ENCODE data around the gene SLC15A3. TPM values are rescaled to one million over a fixed set of nuclear protein-coding genes. Genes with fewer than 3 reads are reported as not detected.

Gene SLC15A3
- total and polyA plus RNA-seq, 10 donors: 62.9 to 139 (median 115) TPM

- intact Hi-C loops (cut with DNase I; ENCODE audit: low total_unique reads): no loop called here
- peak overlapping the region in 6 of 8 donors; percentile 28 to 66 (median 46) for H3K27ac ChIP-seq
- H3K36me3 ChIP-seq: peaks cover 0 to 16% (median 0%) of the 10 kb centered on the region in 6 donors
- no peaks in the 10 kb centered on the region for H3K27me3 ChIP-seq (replicated peaks in 1 of 7)
- H3K9me3 ChIP-seq: no peaks in the 10 kb centered on the region
- no peak for DNase-seq
- H3K4me1 ChIP-seq: peaks cover 10 to 81% (median 38%) of the 10 kb centered on the region in 6 donors
- 26 to 57% (median 37%) methylated on average over 7 of the region's 7 CpGs for WGBS, 5 donors
- H3K4me3 ChIP-seq: no peak overlapping the region
- TF ChIP-seq POLR2AphosphoS5 (IDR thresholded peaks at IDR 0.05) (peak in 1 of 3 donors; percentile 51), POLR2A (IDR thresholded peaks at IDR 0.05) (no peak)
Observed at GRCh38 chr11:60995798-60996197, 43.8 kb upstream of the SLC15A3 start.

GRCh38 chr11:60994541-60995080, 42.6 kb upstream of the SLC15A3 start:
- Histone ChIP-seq H3K27me3 (replicated peaks in 1 of 7) (no peaks in the 10 kb centered on the region), H3K4me3 (no peak overlapping the region), H3K9me3 (no peaks in the 10 kb centered on the region), H3K27ac (peak overlapping the region in 4 of 8 donors; percentile 28 to 66 (median 54)), H3K4me1 (peaks cover 10 to 88% (median 39%) of the 10 kb centered on the region in 6 donors), H3K36me3 (peaks cover 0 to 12% (median 0%) of the 10 kb centered on the region in 6 donors)
- TF ChIP-seq POLR2A (IDR thresholded peaks at IDR 0.05): no peak
- TF ChIP-seq CTCF (IDR thresholded peaks at IDR 0.05 in 8 of 11, conservative IDR thresholded peaks at IDR 0.05 in 3 of 11): no peak
- TF ChIP-seq POLR2AphosphoS5 (IDR thresholded peaks at IDR 0.05): no peak
- intact Hi-C loops (cut with DNase I; ENCODE audit: low total_unique reads): no loop called here
- DNase-seq: peak; percentile 37
- 53 to 73% (median 68%) methylated on average over 7 of the region's 7 CpGs for WGBS, 5 donors

DNA sequence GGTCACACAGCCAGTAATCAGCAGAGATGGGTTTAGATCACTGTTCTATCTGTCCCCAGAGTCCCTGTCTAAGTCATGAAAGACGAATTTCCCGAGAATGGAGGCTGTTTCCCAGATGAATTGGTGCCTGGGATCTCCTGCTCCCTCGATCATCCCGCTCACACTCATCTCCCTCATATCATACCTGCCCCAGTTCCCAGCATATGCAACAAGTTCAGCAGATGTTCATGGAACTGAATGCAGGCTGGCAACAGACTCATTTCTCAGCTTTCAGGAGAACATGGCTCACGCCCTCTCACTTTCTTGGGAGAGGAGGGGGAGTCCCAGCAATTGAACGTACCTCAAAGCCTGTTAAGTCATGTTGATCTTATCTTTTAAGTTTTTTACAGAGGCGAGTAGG, 41.6 kb upstream of the SLC15A3 start:
- H3K36me3 ChIP-seq: peaks cover 0 to 12% (median 0%) of the 10 kb centered on the region in 6 donors
- 65 to 80% (median 75%) methylated on average over 7 of the region's 7 CpGs for WGBS, 5 donors
- H3K27ac ChIP-seq: peak overlapping the region in 3 of 8 donors; percentile 28 to 66 (median 58)
- intact Hi-C loops (cut with DNase I; ENCODE audit: low total_unique reads): no loop called here
- no peaks in the 10 kb centered on the region for H3K27me3 ChIP-seq (replicated peaks in 1 of 7)
- DNase-seq: no peak
- H3K9me3 ChIP-seq: no peaks in the 10 kb centered on the region
- H3K4me3 ChIP-seq: no peak overlapping the region
- no peak for TF ChIP-seq POLR2AphosphoS5 (IDR thresholded peaks at IDR 0.05)
- TF ChIP-seq POLR2A (IDR thresholded peaks at IDR 0.05): no peak
- TF ChIP-seq CTCF (IDR thresholded peaks at IDR 0.05 in 8 of 11, conservative IDR thresholded peaks at IDR 0.05 in 3 of 11): no peak
- H3K4me1 ChIP-seq: peaks cover 19 to 91% (median 49%) of the 10 kb centered on the region in 6 donors

DNA sequence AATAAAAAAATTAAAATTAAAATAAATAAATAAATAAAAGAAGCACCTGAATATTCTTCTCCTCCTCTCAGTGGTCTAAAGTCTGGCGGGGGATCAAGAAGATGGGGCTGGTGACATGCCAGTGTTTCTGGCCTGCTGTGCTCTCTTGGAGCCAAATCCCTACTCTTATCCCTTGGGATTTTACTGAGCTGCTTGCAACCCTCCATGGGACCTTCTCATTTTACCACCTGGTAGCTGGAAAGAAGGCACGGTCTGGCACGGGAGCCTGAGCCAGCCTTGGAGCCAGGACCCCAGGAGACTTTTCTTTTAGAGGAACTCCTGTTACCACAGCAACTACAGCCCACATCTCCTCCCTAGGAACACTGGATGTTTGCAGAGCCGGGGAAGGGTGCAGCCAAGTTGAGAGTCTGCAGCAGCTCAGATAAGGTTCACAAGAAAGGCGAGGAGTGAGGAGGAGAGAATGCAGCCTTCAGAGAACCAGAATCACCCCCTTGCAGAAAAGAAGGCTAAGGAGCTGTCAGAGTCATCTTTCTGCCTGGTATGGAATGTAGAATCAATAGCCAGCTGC, 41.0 kb upstream of the SLC15A3 start:
- intact Hi-C loops (cut with DNase I; ENCODE audit: low total_unique reads): no loop called here
- peaks cover 19 to 91% (median 49%) of the 10 kb centered on the region in 6 donors for H3K4me1 ChIP-seq
- peaks cover 0 to 12% (median 0%) of the 10 kb centered on the region in 6 donors for H3K36me3 ChIP-seq

More for the DNA sequence above, 41.0 kb upstream of the SLC15A3 start:
- WGBS, 5 donors: 51 to 78% (median 56%) methylated on average over 5 of the region's 5 CpGs
- H3K9me3 ChIP-seq: no peaks in the 10 kb centered on the region
- H3K4me3 ChIP-seq: no peak overlapping the region
- DNase-seq: no peak
- no peaks in the 10 kb centered on the region for H3K27me3 ChIP-seq (replicated peaks in 1 of 7)
- TF ChIP-seq POLR2A (IDR thresholded peaks at IDR 0.05) (no peak), CTCF (IDR thresholded peaks at IDR 0.05 in 8 of 11, conservative IDR thresholded peaks at IDR 0.05 in 3 of 11) (no peak), POLR2AphosphoS5 (IDR thresholded peaks at IDR 0.05) (no peak)
- H3K27ac ChIP-seq: peak overlapping the region in 1 of 8 donors; percentile 66
